ENCODE results near the gene EPDR1. TPM values are rescaled to one million over a fixed set of nuclear protein-coding genes. Genes with fewer than 3 reads are reported as not detected.

EPDR1 gene
- polyA plus RNA-seq (2013): 0.19 and 0.24 TPM in 2 replicates

GRCh38 chr7:37920305-37920848, at the start of gene EPDR1:
TSS of gene EPDR1 (plus strand) at chr7:37920640. CDS start at chr7:37920940, 300 bp downstream.
- DNase-seq: no peak

GRCh38 chr7:37882086-37882485, 38.4 kb upstream of the EPDR1 start:
- H3K27me3 ChIP-seq (ENCODE audit: insufficient read depth, low read length): no peaks in the 10 kb centered on the region
- H2BK12ac ChIP-seq (ENCODE audit: low read length): no peak overlapping the region
- H3K9me3 ChIP-seq (ENCODE audit: insufficient read depth, low read depth, low read length): no peaks in the 10 kb centered on the region
- no peak overlapping the region for H3K4me2 ChIP-seq (ENCODE audit: low read length)
- no peak overlapping the region for H2BK120ac ChIP-seq (ENCODE audit: insufficient read depth, low read length, poor library complexity)
- H3K27ac ChIP-seq (ENCODE audit: low read depth, low read length): no peak overlapping the region
- H2BK5ac ChIP-seq (ENCODE audit: low read depth, low read length, poor library complexity): no peak overlapping the region
- no peak overlapping the region for H3K9ac ChIP-seq (ENCODE audit: low read length)
- H3K36me3 ChIP-seq (ENCODE audit: control insufficient read depth in 1 of 2, insufficient read depth in 2 of 2, low read length in 2 of 2): no peaks in the 10 kb centered on the region
- H3K79me1 ChIP-seq (ENCODE audit: low read length): no peaks in the 10 kb centered on the region
- no peaks in the 10 kb centered on the region for H3K79me2 ChIP-seq (ENCODE audit: control insufficient read depth, insufficient read depth, low read length, poor library complexity)
- no peak overlapping the region for H3K14ac ChIP-seq (ENCODE audit: low read length)
- H3K4ac ChIP-seq (ENCODE audit: low read depth, low read length): no peak overlapping the region
- H4K12ac ChIP-seq (ENCODE audit: low read depth, low read length): no peak overlapping the region
- no CpG with 5 or more reads among the region's 6 CpGs for WGBS (ENCODE audit: extremely low coverage, insufficient coverage, insufficient read length)
- no peak overlapping the region for H2AK5ac ChIP-seq (ENCODE audit: low read length)
- no peaks in the 10 kb centered on the region for H3K4me1 ChIP-seq (ENCODE audit: control insufficient read depth in 1 of 2, insufficient read depth in 2 of 2, low read length in 2 of 2)
- H3K23ac ChIP-seq (ENCODE audit: low read length): no peak overlapping the region
- no peak for DNase-seq
- no peak overlapping the region for H4K91ac ChIP-seq (ENCODE audit: low read depth, low read length)
- H3K18ac ChIP-seq (ENCODE audit: low read length): no peak overlapping the region
- no peak overlapping the region for H3K4me3 ChIP-seq (ENCODE audit: low read depth, low read length)
- H4K8ac ChIP-seq (ENCODE audit: low read depth, low read length): no peak overlapping the region
- H2AFZ ChIP-seq (ENCODE audit: insufficient read depth, low read length, poor library complexity): no peak overlapping the region

More at GRCh38 chr7:37920305-37920848, at the start of gene EPDR1:
- Histone ChIP-seq H3K4me1 (ENCODE audit: control insufficient read depth in 1 of 2, insufficient read depth in 2 of 2, low read length in 2 of 2) (peaks cover 11 to 14% of the 10 kb centered on the region in 2 experiments), H2AK5ac (ENCODE audit: low read length) (no peak within 1 kb of the TSS), H3K27me3 (ENCODE audit: insufficient read depth, low read length) (peaks cover 29% of the 10 kb centered on the region), H3K4me3 (ENCODE audit: low read depth, low read length) (peak within 1 kb of the TSS; percentile 71), H3K4ac (ENCODE audit: low read depth, low read length) (no peak within 1 kb of the TSS), H4K91ac (ENCODE audit: low read depth, low read length) (no peak within 1 kb of the TSS), H3K36me3 (ENCODE audit: control insufficient read depth in 1 of 2, insufficient read depth in 2 of 2, low read length in 2 of 2) (no peaks in the 10 kb centered on the region), H3K23ac (ENCODE audit: low read length) (no peak within 1 kb of the TSS), H2BK5ac (ENCODE audit: low read depth, low read length, poor library complexity) (no peak within 1 kb of the TSS), H2BK120ac (ENCODE audit: insufficient read depth, low read length, poor library complexity) (no peak within 1 kb of the TSS), H4K12ac (ENCODE audit: low read depth, low read length) (no peak within 1 kb of the TSS), H3K18ac (ENCODE audit: low read length) (no peak within 1 kb of the TSS), H3K9me3 (ENCODE audit: insufficient read depth, low read depth, low read length) (peaks cover 4% of the 10 kb centered on the region), H3K79me1 (ENCODE audit: low read length) (no peaks in the 10 kb centered on the region), H3K79me2 (ENCODE audit: control insufficient read depth, insufficient read depth, low read length, poor library complexity) (no peaks in the 10 kb centered on the region), H3K14ac (ENCODE audit: low read length) (no peak within 1 kb of the TSS), H3K27ac (ENCODE audit: low read depth, low read length) (no peak within 1 kb of the TSS), H2AFZ (ENCODE audit: insufficient read depth, low read length, poor library complexity) (peak within 1 kb of the TSS; percentile 52), H2BK12ac (ENCODE audit: low read length) (no peak within 1 kb of the TSS), H4K8ac (ENCODE audit: low read depth, low read length) (no peak within 1 kb of the TSS), H3K9ac (ENCODE audit: low read length) (peak within 1 kb of the TSS; percentile 24), H3K4me2 (ENCODE audit: low read length) (peak within 1 kb of the TSS; percentile 95)
- WGBS (ENCODE audit: extremely low coverage, insufficient coverage, insufficient read length): no CpG with 5 or more reads among the region's 22 CpGs

GRCh38 chr7:37893359-37893758, 27.1 kb upstream of the EPDR1 start:
- no peak for DNase-seq
- H3K4me3 ChIP-seq (ENCODE audit: low read depth, low read length): no peak overlapping the region
- no peaks in the 10 kb centered on the region for H3K36me3 ChIP-seq (ENCODE audit: control insufficient read depth in 1 of 2, insufficient read depth in 2 of 2, low read length in 2 of 2)
- H3K18ac ChIP-seq (ENCODE audit: low read length): no peak overlapping the region
- no peak overlapping the region for H2AFZ ChIP-seq (ENCODE audit: insufficient read depth, low read length, poor library complexity)
- H4K12ac ChIP-seq (ENCODE audit: low read depth, low read length): no peak overlapping the region
- no peaks in the 10 kb centered on the region for H3K27me3 ChIP-seq (ENCODE audit: insufficient read depth, low read length)
- H3K79me2 ChIP-seq (ENCODE audit: control insufficient read depth, insufficient read depth, low read length, poor library complexity): no peaks in the 10 kb centered on the region
- H3K4ac ChIP-seq (ENCODE audit: low read depth, low read length): no peak overlapping the region
- H4K8ac ChIP-seq (ENCODE audit: low read depth, low read length): no peak overlapping the region
- H3K9me3 ChIP-seq (ENCODE audit: insufficient read depth, low read depth, low read length): no peaks in the 10 kb centered on the region
- H2BK5ac ChIP-seq (ENCODE audit: low read depth, low read length, poor library complexity): no peak overlapping the region
- no peak overlapping the region for H2BK120ac ChIP-seq (ENCODE audit: insufficient read depth, low read length, poor library complexity)
- no peak overlapping the region for H4K91ac ChIP-seq (ENCODE audit: low read depth, low read length)
- H3K14ac ChIP-seq (ENCODE audit: low read length): no peak overlapping the region
- no peak overlapping the region for H2BK12ac ChIP-seq (ENCODE audit: low read length)
- no peak overlapping the region for H3K23ac ChIP-seq (ENCODE audit: low read length)
- H2AK5ac ChIP-seq (ENCODE audit: low read length): no peak overlapping the region
- no peak overlapping the region for H3K4me2 ChIP-seq (ENCODE audit: low read length)
- H3K9ac ChIP-seq (ENCODE audit: low read length): no peak overlapping the region
- H3K79me1 ChIP-seq (ENCODE audit: low read length): no peaks in the 10 kb centered on the region
- H3K27ac ChIP-seq (ENCODE audit: low read depth, low read length): no peak overlapping the region
- H3K4me1 ChIP-seq (ENCODE audit: control insufficient read depth in 1 of 2, insufficient read depth in 2 of 2, low read length in 2 of 2): no peaks in the 10 kb centered on the region

GRCh38 chr7:37894671-37895070, 25.8 kb upstream of the EPDR1 start:
- Histone ChIP-seq H3K27me3 (ENCODE audit: insufficient read depth, low read length) (no peaks in the 10 kb centered on the region), H3K4me2 (ENCODE audit: low read length) (no peak overlapping the region), H2AFZ (ENCODE audit: insufficient read depth, low read length, poor library complexity) (no peak overlapping the region), H3K23ac (ENCODE audit: low read length) (no peak overlapping the region), H3K18ac (ENCODE audit: low read length) (no peak overlapping the region), H3K4ac (ENCODE audit: low read depth, low read length) (no peak overlapping the region), H3K79me2 (ENCODE audit: control insufficient read depth, insufficient read depth, low read length, poor library complexity) (no peaks in the 10 kb centered on the region), H3K14ac (ENCODE audit: low read length) (no peak overlapping the region), H2BK120ac (ENCODE audit: insufficient read depth, low read length, poor library complexity) (no peak overlapping the region), H2BK12ac (ENCODE audit: low read length) (no peak overlapping the region), H3K4me3 (ENCODE audit: low read depth, low read length) (no peak overlapping the region), H3K79me1 (ENCODE audit: low read length) (no peaks in the 10 kb centered on the region), H2AK5ac (ENCODE audit: low read length) (no peak overlapping the region), H2BK5ac (ENCODE audit: low read depth, low read length, poor library complexity) (no peak overlapping the region), H4K91ac (ENCODE audit: low read depth, low read length) (no peak overlapping the region), H3K4me1 (ENCODE audit: control insufficient read depth in 1 of 2, insufficient read depth in 2 of 2, low read length in 2 of 2) (no peaks in the 10 kb centered on the region), H4K12ac (ENCODE audit: low read depth, low read length) (no peak overlapping the region), H3K9me3 (ENCODE audit: insufficient read depth, low read depth, low read length) (no peaks in the 10 kb centered on the region), H3K36me3 (ENCODE audit: control insufficient read depth in 1 of 2, insufficient read depth in 2 of 2, low read length in 2 of 2) (no peaks in the 10 kb centered on the region), H4K8ac (ENCODE audit: low read depth, low read length) (no peak overlapping the region), H3K9ac (ENCODE audit: low read length) (no peak overlapping the region), H3K27ac (ENCODE audit: low read depth, low read length) (no peak overlapping the region)
- DNase-seq: no peak
- no CpG with 5 or more reads among the region's 3 CpGs for WGBS (ENCODE audit: extremely low coverage, insufficient coverage, insufficient read length)
